ENCODE data around the gene IMMP2L.

DNA sequence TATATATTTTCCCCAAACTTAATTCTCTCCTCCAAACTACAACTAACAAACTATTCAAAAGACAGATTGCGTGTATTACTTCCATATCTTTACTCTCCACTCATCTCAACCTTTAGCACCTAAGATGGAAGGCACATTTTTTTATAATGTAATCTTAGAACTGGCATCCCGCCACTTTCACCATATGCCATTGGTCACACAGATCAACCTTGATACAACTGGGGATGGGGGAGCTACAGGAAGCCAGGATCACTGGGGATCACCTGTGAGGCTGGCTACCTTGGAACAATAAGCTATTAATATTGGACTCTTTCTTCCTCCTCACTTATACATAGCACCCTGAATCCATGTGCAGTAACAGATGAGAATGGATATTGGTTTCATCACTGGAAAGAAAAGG, 941.0 kb downstream of the IMMP2L start:
- TF ChIP-seq, protein P1, sequence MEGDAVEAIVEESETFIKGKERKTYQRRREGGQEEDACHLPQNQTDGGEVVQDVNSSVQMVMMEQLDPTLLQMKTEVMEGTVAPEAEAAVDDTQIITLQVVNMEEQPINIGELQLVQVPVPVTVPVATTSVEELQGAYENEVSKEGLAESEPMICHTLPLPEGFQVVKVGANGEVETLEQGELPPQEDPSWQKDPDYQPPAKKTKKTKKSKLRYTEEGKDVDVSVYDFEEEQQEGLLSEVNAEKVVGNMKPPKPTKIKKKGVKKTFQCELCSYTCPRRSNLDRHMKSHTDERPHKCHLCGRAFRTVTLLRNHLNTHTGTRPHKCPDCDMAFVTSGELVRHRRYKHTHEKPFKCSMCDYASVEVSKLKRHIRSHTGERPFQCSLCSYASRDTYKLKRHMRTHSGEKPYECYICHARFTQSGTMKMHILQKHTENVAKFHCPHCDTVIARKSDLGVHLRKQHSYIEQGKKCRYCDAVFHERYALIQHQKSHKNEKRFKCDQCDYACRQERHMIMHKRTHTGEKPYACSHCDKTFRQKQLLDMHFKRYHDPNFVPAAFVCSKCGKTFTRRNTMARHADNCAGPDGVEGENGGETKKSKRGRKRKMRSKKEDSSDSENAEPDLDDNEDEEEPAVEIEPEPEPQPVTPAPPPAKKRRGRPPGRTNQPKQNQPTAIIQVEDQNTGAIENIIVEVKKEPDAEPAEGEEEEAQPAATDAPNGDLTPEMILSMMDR (conservative IDR thresholded peaks at IDR 0.05) = no peak
- TF ChIP-seq ZFX (IDR thresholded peaks at IDR 0.05) = no peak

Data from C4-2B (cell line).